HG03521 (cell line): ENCODE data around the gene WDCP.
"Not testable (repeated sequence)": the region's sequence is repeated elsewhere in the genome, so short reads cannot be mapped to it uniquely, and the experiment has no call there.

Experiments
- ATAC-seq: cut with Tn5 transposase; IDR thresholded peaks from one replicate; pipeline ENCODE4 v1.9.1; 2021; ENCODE audit warnings: mild to moderate bottlenecking, moderate library complexity; ENCODE audit not compliant: unreplicated experiment

WDCP gene

GRCh38 chr2:24024018-24024417 is 23.2 kb downstream of the WDCP start:
- no peak for ATAC-seq

GRCh38 chr2:24022975-24023575 is 24.1 kb downstream of the WDCP start:
- no peak for ATAC-seq

- ATAC-seq: no peak
Measured at GRCh38 chr2:24022324-24022974, 24.7 kb downstream of the WDCP start.

- no peak for ATAC-seq
Measured at GRCh38 chr2:24021122-24021998, 25.8 kb downstream of the WDCP start.

DNA sequence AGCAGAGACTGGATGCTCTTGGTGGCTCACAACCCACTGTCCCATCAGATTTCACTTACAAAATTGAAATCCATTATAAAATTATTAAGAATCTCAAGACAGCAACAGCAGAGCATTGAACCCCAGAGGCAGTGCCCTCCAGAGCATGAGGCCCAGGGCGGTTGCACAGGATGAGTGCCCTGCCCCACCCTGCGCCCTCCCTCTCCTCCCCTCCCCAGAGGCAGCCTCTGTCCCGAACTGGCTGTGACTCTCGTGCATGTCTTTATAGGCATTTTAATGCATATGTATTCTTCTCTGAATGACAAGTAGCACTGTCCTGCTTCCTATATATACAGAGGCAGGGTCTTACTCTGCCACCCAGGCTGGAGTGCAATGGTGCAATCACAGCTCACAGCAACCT is 26.9 kb downstream of the WDCP start:
- ATAC-seq: no peak

DNA sequence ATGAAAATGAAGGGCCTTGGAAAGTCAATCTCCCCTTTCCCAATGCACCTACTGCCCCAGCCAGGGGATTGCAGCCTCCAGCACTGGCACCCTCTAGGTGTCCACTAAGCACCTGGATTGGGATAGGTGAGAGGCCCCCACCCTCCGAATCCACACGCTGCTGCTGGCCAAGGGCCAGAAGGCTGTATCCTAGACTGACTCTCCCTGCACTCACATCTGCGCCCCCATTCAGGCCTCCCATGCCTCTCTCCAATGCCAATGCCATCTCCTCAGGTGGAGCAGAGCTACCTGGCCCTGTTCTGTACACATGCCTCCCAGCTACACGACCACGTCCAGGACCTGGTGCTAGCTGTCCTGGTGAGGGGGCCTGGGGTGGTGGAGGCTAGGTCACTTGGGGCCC is 27.5 kb downstream of the WDCP start:
- ATAC-seq: no peak

DNA sequence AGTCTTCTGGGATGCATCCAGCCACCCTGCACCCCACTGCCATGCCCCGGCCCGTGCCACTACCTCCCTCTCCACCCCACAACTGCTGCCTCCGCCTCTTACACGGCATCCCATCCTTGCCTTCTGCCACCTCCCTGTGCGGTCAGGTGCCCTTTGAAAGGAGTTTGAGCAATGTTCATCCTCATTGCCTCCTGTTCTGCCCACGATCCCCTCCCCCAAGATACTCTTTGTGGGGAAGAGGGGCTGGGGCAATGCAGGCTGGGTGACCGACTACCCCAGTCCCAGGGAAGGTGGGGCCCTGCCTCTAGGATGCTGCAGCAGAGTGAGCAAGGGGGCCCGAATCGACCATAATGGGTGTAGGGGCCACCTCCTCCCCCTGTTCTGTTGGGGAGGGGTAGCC is 28.9 kb downstream of the WDCP start:
- ATAC-seq: no peak

DNA sequence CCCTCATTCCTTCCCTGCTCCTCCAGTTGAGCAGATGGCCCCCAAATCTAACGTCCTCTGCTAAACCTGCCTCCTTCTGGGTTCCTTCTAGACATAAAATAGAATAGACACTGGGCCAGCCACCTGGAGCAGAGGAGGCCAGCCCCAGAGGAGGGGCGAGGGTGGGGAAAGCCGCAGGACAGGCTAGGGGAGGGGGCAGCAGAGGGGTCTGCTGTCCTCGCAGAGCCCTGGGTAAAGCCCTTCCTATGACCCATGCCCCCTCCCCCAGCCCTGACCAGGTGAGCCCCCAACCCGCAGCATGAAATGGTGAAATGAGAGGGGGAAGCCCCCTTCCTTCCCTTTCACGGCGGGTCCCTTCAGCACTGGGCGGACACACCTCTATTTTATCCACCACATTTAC is 29.5 kb downstream of the WDCP start:
- ATAC-seq: no peak

DNA sequence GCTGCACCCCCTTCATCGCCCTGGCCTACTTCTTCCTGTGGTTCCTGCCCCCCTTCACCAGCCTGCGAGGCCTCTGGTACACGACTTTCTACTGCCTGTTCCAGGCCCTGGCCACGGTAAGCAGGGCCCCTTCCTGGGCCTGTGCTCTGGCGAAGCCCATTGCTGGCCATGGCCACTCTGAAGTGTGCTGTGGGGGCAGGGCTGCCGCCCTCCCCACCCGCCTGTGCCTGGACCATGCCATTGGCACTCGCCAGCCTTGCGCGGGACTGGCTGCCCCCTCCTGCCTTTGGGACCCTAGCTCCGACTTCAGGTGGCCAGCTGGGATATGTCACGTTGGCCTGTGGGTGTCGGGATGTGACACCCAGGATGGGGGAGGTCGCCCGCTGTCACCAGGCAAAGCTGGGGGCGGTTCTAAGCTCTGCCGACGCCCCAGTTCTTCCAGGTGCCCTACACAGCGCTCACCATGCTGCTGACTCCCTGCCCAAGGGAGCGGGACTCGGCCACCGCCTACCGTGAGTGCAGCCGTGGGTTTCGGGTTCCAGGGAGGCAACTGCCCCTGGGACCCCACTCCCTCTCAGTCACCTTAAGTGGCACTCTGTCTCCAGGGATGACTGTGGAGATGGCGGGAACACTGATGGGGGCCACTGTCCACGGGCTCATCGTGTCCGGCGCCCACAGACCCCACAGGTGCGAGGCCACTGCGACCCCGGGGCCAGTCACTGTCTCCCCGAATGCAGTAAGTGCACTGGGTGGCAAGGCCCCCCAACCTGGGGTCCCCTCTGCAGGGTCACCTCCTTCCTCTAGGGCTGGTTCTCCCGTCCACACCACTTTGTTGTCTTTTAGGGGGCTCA is 30.1 kb downstream of the WDCP start:
- ATAC-seq: no peak

DNA sequence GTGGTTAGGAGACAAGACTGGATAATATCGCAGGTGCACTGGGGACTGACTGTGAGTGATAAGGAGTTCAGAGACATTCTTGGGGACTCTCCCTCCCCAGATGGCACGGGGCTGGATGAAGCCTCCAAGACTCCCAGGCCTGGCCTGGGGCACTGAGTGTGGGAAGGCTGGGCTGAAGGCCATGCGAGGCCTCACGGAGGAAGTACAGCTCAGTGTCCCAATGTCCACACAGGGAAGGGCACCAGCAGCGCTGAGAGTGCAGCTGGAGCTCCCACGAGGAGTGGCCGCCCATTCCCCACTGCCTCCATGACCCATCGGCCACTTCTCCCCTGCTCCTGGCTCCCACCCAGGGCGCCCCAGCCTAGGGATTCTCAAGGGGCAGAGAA is 30.8 kb downstream of the WDCP start:
- no peak for ATAC-seq

DNA sequence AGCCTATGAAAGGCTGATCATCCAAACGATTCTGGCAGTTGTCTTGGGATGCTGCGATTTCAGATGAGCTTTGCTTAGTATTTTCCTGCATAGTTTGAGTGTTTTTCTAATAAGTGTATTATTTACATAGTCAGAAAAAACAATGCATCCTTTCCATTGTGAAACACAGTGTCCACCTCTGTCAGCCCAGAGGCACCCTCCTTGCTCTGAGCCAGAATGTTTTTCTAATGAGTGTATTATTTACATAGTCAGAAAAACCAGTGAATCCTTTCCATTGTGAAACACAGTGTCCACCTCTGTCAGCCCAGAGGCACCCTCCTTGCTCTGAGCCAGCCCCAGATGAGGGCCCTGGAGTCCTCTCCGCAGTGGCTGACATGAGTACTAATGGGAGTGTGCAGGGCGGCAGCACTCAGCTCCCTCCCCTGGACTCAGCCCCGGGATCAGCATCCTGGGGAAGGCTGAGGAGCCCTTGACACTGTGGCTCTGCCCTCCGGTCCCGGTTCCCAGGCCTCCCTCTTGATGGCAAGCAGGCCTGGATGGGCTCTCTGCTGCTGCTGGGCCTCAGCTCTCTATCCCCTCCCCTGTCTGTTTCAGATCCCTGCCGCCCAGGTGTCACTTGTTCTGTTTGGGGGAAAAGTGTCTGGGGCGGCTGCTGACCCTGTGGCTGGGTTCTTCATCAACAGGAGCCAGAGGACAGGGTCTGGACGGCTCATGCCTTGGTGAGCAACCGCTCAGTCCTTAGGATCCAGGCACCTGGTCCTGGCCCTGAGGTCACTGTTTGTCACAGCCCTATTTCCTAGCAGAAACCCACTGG is 31.4 kb downstream of the WDCP start:
- no peak for ATAC-seq

DNA sequence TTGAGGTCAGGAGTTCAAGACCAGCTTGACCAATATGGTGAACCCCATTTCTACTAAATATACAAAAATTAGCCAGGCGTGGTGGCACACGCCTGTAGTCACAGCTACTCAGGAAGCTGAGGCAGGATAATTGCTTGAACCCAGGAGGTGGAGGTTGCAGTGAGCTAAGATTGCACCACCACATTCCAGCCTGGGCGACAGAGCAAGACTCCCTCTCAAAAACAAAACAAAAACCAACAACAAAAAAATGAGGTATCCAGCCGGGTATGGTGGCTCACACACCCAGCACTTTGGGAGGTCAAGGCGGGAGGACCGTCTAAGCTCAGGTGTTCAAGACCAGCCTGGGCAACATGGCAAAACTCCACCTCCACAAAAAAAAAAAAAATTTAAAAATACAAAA is 32.3 kb downstream of the WDCP start:
- not testable (repeated sequence) for ATAC-seq

DNA sequence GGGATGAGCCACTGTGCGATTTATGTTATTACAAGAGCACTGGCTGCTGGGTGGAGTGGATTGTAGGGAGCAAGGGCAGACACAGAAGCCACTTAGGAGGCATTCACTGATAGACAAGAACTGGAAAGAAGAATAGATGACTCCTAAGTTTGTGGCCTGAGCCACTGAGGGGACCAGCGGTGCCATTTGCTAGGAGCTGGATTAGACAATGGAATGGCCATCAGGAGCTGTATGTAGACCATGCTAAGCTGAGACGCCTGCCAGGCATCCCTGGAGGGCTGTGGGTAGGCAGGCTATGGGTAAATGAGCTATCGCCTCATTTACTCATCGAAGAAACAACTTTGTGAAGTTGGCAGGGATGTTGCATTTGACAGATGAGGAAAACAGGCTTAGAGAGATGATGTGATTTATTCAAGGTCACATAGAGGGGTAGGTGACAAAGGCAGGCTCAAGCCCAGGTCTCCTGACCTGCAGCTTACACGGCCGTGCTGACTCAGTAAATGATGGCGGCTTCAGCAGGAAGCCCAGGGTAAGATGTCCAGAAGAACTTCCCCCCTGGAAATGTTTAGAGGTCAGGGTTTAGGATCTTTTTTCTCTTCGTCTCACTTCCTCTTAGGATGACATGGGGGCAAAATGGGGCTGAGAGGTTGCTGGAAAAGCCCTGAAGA is 34.5 kb downstream of the WDCP start:
- ATAC-seq: no peak

GRCh38 chr2:24011250-24012104 is 35.7 kb downstream of the WDCP start:
- no peak for ATAC-seq

DNA sequence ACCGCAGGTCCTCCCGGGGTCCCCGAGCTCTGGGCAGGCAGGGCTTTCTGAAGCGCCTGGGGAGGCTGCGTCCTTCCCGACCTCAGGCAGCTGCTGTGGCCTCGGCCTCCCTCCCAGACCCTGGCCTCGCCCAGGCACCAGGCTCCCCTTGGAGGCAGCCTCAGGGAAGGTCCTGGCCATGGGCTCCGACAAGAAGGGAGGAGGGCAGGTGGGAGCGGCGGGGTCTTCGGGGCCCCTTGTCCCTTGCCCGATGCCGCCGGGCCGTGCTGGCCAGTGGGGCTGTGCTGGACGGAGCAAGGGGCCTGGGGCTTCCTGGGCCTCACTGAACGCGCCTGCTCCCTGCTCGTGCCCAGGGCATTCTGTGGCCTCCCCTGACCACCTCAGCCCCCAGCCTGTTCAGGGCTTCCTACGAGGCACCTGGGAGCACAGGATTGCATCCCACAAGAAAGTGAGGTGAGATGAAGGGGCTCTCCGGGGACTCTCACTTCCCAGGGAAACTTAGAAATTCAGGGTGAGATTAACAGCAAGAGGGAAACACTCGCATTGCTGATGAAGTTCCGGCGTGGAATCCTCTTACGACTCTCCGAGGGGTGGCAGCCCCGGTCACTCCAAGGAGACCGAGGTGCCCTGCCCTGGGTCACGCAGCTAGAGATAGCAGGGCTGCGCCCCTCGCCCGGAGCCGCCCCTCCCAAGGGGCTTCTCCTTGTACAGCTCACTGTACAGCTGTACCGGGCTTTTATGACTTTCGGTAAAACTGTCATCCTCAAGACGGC is 36.5 kb downstream of the WDCP start:
- no peak for ATAC-seq

DNA sequence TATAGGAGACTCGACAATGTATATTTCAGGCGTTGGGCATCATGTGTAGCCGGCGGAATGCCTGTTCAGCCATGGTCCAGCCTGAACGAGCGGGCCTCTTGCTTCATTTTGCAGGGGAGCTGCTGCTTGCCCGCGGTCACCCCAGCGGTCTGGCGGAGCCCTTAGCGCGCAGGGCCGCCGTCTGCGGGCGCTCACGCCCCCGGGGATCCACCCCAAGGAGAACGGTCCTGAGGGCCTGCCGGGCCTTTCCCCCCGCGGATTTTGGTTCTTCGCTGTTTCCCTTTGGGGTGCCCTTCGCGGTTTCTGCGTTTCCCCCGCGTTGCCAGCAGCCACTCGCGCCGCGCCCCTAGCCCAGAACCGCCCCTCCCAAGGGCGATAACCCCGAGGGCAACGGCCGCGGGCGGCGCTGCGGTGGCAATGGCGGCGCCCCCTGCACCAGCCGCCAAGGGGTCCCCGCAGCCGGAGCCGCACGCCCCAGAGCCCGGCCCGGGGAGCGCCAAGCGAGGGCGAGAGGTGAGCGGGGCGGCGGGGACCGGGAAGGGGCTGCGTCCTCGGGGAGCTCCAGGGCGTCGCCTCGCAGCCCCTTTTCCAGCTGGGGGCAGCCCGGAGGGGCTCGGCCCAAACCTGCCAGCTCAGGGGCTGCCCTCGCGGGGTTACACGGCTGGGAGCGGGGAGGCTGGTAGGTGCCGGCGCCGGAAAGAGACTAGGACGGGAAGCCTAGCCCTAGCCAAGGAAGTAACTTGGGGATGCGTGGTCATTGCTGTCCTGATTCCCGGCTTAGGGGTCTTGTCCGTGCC is 37.3 kb downstream of the WDCP start, which contains the start of gene MFSD2B:
TSS of gene MFSD2B (plus strand) at position 406 of the 797 bp plus-strand sequence. CDS start at position 418, 12 bp downstream.
- ATAC-seq: no peak

- no peak for ATAC-seq
Measured at GRCh38 chr2:24009367-24009679, 37.9 kb downstream of the WDCP start.
